HEK293 (cell line): ENCODE results near the gene ARFRP1.

Experiments used
- ZNF23 ChIP-seq: fragments of 450-650 bp; formaldehyde crosslinking; IDR thresholded peaks from 2 replicates; pipeline ENCODE4 v1.5.1; 2016; ENCODE audit warnings: missing biosample characterization, missing genetic modification characterization, borderline replicate concordance
- ZNF362 ChIP-seq: fragments of 450-650 bp; formaldehyde crosslinking; IDR thresholded peaks from 2 replicates; pipeline ENCODE4 v1.5.1; 2016; ENCODE audit warnings: missing biosample characterization, missing genetic modification characterization
- ZNF433 ChIP-seq: fragments of 450-650 bp; formaldehyde crosslinking; IDR thresholded peaks from 2 replicates; pipeline ENCODE4 v1.5.1; 2016; ENCODE audit warnings: missing biosample characterization, missing genetic modification characterization, low read depth

- TF ChIP-seq ZNF362 (tag by site-specific recombination) = no peak
- TF ChIP-seq ZNF23 (tag by site-specific recombination) = no peak
- no peak for TF ChIP-seq ZNF433 (tag by site-specific recombination)
Observed at GRCh38 chr20:63662813-63663189, 45.0 kb downstream of the ARFRP1 start.
